ENCODE results near the gene APMAP. TPM values are rescaled to one million over a fixed set of nuclear protein-coding genes. Genes with fewer than 3 reads are reported as not detected.

The APMAP gene
- total and polyA plus RNA-seq, 2 of the 13 experiments (the other 11 are each of a cell fraction or from before 2014, with no cell fraction given), result 168 to 214 TPM

DNA sequence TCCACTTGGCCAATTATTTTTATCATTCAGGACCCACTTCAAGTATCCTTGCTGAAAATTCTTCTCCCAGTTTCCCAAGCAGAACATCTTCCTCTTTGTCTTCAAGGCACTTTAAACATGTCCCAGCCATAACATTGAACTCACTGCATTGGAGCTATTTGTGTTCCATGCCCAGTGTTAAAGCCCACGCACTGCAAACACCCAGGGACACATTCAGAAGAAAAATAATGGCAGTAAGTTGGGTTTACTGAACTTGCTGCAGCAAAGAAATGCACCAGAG, 1.6 kb upstream of the APMAP start:
- peaks cover 53% of the 10 kb centered on the region for H3K4me1 ChIP-seq (ENCODE audit: insufficient read depth, low read length)
- H3K9ac ChIP-seq (ENCODE audit: insufficient read depth, low read depth, low read length), result no peak overlapping the region
- H3K79me2 ChIP-seq (ENCODE audit: insufficient read depth, low read length), result peaks cover 32% of the 10 kb centered on the region
- no TSS peak for BruUV-seq (replicated peaks)
- intact Hi-C loops (cut with micrococcal nuclease; ENCODE audit: unreplicated experiment), result loop anchor here (1.0 to 10.0 kb wide), 3 partner anchors 38 to 401 kb away; partner anchors contain the start of gene ABHD12
- FAIRE-seq (no peak), ATAC-seq (no peak), DNase-seq (ENCODE audit: low spot score) (no peak)
- 53% methylated on average over 1 of the region's 1 CpG for WGBS (ENCODE audit: low lambda C conversion rate)
- peak overlapping the region; percentile 68 for H2AFZ ChIP-seq (ENCODE audit: low read length)
- no peaks in the 10 kb centered on the region for H3K36me3 ChIP-seq (replicated peaks in 1 of 2; ENCODE audit: control insufficient read depth in 1 of 2, insufficient read depth in 2 of 2, low read length in 2 of 2)
- no peak overlapping the region for H3K4me3 ChIP-seq (replicated peaks in 1 of 3; ENCODE audit: insufficient read depth in 1 of 3, low read depth in 2 of 3, low read length in 3 of 3)
- H3K9me3 ChIP-seq (ENCODE audit: low read length), result no peaks in the 10 kb centered on the region
- H3K27me3 ChIP-seq (ENCODE audit: control insufficient read depth in 1 of 2, insufficient read depth in 2 of 2, low read length in 2 of 2), result peaks cover 1 to 7% of the 10 kb centered on the region in 2 experiments; a peak in 2 of 5 replicates
- peak overlapping the region; percentile 97 for H3K4me2 ChIP-seq (ENCODE audit: low read depth, low read length)
- ChIA-PET CTCF (ENCODE audit: low intra/inter-chr PET ratio, low total read pairs) (interaction anchor here (0.8 to 6.9 kb wide), 9 partner anchors 39 to 302 kb away, joined by 3 to 138 read pairs (median 5); partner anchors contain the start of gene PYGB), POLR2A (interaction anchor here (0.8 to 1.9 kb wide), 5 partner anchors 39 to 254 kb away, joined by 3 to 6 read pairs (median 4); partner anchors contain the start of gene PYGB)
- in situ Hi-C loops (cut with HindIII; ENCODE audit: extremely low pct_ligation_motif_present, low pct_unique_long_range_greater_than_20kb), result loop anchor here (5.0 to 10.0 kb wide), 2 partner anchors 203 to 301 kb away; partner anchors contain the start of gene ENTPD6
- TF ChIP-seq HIVEP1 (CRISPR knock-in tag; IDR thresholded peaks at IDR 0.05) (0 out of 2 replicates have a peak, but pooled peaks have one; percentile 4), ZNF572 (CRISPR knock-in tag; IDR thresholded peaks at IDR 0.05) (0 out of 2 replicates have a peak, but pooled peaks have one; percentile 8), ISX (CRISPR knock-in tag; conservative IDR thresholded peaks at IDR 0.05) (no peak), NBN (conservative IDR thresholded peaks at IDR 0.05) (0 out of 2 replicates have a peak, but pooled peaks have one; percentile 66), MTA3 (CRISPR knock-in tag; IDR thresholded peaks at IDR 0.05) (no peak)
- TF ChIP-seq, protein P1, sequence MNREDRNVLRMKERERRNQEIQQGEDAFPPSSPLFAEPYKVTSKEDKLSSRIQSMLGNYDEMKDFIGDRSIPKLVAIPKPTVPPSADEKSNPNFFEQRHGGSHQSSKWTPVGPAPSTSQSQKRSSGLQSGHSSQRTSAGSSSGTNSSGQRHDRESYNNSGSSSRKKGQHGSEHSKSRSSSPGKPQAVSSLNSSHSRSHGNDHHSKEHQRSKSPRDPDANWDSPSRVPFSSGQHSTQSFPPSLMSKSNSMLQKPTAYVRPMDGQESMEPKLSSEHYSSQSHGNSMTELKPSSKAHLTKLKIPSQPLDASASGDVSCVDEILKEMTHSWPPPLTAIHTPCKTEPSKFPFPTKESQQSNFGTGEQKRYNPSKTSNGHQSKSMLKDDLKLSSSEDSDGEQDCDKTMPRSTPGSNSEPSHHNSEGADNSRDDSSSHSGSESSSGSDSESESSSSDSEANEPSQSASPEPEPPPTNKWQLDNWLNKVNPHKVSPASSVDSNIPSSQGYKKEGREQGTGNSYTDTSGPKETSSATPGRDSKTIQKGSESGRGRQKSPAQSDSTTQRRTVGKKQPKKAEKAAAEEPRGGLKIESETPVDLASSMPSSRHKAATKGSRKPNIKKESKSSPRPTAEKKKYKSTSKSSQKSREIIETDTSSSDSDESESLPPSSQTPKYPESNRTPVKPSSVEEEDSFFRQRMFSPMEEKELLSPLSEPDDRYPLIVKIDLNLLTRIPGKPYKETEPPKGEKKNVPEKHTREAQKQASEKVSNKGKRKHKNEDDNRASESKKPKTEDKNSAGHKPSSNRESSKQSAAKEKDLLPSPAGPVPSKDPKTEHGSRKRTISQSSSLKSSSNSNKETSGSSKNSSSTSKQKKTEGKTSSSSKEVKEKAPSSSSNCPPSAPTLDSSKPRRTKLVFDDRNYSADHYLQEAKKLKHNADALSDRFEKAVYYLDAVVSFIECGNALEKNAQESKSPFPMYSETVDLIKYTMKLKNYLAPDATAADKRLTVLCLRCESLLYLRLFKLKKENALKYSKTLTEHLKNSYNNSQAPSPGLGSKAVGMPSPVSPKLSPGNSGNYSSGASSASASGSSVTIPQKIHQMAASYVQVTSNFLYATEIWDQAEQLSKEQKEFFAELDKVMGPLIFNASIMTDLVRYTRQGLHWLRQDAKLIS (CRISPR knock-in tag; IDR thresholded peaks at IDR 0.05), result no peak
- TF ChIP-seq, protein P2, sequence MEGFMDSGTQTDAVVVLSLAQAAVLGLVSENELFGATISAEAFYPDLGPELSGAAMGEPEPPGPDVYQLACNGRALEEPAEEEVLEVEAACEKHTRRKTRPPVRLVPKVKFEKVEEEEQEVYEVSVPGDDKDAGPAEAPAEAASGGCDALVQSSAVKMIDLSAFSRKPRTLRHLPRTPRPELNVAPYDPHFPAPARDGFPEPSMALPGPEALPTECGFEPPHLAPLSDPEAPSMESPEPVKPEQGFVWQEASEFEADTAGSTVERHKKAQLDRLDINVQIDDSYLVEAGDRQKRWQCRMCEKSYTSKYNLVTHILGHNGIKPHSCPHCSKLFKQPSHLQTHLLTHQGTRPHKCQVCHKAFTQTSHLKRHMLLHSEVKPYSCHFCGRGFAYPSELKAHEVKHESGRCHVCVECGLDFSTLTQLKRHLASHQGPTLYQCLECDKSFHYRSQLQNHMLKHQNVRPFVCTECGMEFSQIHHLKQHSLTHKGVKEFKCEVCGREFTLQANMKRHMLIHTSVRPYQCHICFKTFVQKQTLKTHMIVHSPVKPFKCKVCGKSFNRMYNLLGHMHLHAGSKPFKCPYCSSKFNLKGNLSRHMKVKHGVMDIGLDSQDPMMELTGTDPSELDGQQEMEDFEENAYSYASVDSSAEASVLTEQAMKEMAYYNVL (CRISPR knock-in tag; IDR thresholded peaks at IDR 0.05; ENCODE audit: borderline replicate concordance), result 0 out of 2 replicates have a peak, but pooled peaks have one; percentile 22
- TF ChIP-seq, protein P3, sequence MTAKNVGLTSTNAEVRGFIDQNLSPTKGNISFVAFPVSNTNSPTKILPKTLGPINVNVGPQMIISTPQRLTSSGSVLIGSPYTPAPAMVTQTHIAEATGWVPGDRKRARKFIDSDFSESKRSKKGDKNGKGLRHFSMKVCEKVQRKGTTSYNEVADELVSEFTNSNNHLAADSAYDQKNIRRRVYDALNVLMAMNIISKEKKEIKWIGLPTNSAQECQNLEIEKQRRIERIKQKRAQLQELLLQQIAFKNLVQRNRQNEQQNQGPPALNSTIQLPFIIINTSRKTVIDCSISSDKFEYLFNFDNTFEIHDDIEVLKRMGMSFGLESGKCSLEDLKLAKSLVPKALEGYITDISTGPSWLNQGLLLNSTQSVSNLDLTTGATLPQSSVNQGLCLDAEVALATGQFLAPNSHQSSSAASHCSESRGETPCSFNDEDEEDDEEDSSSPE (CRISPR knock-in tag; IDR thresholded peaks at IDR 0.05), result no peak
- TF ChIP-seq, protein P4, sequence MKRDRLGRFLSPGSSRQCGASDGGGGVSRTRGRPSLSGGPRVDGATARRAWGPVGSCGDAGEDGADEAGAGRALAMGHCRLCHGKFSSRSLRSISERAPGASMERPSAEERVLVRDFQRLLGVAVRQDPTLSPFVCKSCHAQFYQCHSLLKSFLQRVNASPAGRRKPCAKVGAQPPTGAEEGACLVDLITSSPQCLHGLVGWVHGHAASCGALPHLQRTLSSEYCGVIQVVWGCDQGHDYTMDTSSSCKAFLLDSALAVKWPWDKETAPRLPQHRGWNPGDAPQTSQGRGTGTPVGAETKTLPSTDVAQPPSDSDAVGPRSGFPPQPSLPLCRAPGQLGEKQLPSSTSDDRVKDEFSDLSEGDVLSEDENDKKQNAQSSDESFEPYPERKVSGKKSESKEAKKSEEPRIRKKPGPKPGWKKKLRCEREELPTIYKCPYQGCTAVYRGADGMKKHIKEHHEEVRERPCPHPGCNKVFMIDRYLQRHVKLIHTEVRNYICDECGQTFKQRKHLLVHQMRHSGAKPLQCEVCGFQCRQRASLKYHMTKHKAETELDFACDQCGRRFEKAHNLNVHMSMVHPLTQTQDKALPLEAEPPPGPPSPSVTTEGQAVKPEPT (CRISPR knock-in tag; IDR thresholded peaks at IDR 0.05; ENCODE audit: low read depth), result peak; percentile 16; the same call in 1 of the 2 replicates
- no peak overlapping the region for H3K27ac ChIP-seq (ENCODE audit: extremely low read length, insufficient read depth, low read length)
- H4K20me1 ChIP-seq (ENCODE audit: insufficient read depth, low read length), result no peaks in the 10 kb centered on the region

All from HepG2 (cell line).